Measurements from ENCODE around the gene RBM28. TPM values are rescaled to one million over a fixed set of nuclear protein-coding genes. Genes with fewer than 3 reads are reported as not detected.

Gene RBM28
- total RNA-seq, 1 donor from 2014 or later: 45.9 TPM

DNA sequence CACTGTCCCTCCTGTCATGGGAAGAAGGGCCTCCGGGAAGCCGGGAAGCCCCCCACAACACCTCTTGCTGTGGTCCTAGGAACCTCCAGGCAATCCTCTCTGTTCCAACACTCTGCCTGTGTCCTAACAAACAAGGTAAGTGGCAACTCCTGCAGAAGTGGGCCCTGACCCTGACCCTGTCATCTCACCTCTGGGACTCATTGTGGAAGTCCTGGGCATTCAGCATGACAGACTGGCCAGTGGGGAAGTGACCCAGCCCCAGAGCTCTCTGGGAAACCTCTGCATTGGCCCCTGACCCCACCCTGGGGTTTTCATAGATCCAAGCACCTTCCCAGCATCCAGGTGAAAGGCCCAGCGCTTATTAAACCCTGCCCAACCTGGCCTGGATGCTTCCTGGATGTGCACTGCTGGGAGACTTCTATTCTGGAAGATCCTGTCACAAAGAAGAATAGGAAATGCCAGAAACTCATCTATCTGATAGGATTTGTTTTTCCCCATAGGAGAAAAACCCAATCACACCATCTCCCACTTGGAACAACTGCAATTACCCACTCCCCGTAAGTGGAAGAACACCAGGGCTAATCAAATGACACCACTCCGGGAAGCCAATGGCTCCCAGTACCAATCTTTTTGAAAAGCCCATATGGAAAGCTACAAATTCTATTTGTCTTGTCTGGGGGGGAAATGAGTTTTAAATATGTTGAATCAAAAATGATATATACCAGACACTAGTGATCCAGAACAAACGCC lies 78.4 kb downstream of the RBM28 start:
- intact Hi-C loops (cut with micrococcal nuclease): no loop called here

DNA sequence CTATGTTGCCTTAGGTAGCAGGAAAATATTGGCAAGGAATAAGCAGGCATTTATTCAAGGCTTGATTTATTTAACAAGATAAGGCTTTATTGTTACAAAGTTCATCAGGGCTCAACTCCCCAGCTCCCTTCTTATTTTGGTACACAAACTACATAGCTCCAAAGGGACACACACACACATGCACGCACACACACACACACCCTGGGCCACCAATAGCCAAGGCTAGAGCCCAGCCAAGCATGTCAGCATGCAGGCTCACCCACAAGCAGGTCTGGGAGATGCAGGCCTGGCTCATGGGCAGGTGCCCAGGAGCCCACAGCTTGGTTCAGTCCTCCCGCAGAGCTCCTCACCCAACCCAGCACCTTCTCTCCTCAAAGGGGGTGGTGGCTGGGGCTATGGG lies 79.2 kb downstream of the RBM28 start:
- intact Hi-C loops (cut with micrococcal nuclease): no loop called here

DNA sequence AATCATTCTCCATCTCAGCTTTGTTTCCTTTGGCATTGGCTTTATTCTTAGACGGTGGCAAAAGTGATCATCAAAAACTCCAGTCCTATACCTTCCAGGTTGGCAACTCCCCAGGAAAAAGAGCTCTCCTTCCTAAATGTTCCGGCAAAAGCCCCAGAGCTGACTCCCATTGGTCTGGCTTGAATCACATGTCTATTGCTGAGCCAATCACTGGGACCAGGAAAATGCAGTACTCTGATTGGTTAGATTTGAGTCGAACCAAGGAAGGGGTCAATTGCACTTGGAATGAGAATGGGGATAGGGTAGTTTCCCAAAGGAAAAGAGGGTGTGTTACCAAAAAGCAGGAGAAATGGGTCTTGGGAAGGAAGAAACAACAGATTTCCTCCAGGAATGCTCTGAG lies 80.3 kb downstream of the RBM28 start:
- intact Hi-C loops (cut with micrococcal nuclease): no loop called here

- intact Hi-C loops (cut with micrococcal nuclease): no loop called here
Observed at GRCh38 chr7:128262273-128263028, 81.3 kb downstream of the RBM28 start.

- intact Hi-C loops (cut with micrococcal nuclease): no loop called here
Observed at GRCh38 chr7:128260069-128260795, 83.5 kb downstream of the RBM28 start.

- intact Hi-C loops (cut with micrococcal nuclease): no loop called here
Observed at GRCh38 chr7:128259131-128260061, 84.3 kb downstream of the RBM28 start.

DNA sequence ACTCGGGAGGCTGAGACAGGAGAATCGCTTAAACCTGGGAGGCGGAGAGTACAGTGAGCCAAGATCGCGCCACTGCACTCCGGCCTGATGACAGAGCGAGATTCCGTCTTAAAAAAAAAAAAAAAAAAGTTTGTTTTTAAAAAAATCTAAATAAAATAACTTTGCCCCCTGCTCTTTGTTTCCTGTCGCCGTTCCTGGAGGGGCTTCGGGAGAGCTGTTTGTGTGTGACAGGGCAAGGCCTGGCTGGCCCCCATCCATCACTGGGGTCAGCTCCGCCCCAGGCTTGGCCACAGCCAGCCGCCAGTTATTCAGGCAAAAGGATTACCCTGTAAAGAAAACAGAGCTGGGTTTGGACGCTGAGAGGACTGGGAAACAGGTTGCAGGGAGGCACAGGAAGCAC lies 86.2 kb downstream of the RBM28 start:
- intact Hi-C loops (cut with micrococcal nuclease): no loop called here

GRCh38 chr7:128255271-128255670 lies 88.4 kb downstream of the RBM28 start:
- intact Hi-C loops (cut with micrococcal nuclease): no loop called here

- intact Hi-C loops (cut with micrococcal nuclease): no loop called here
Observed at GRCh38 chr7:128254470-128254869, 89.2 kb downstream of the RBM28 start.

- intact Hi-C loops (cut with micrococcal nuclease): no loop called here
Observed at GRCh38 chr7:128253701-128254100, 90.0 kb downstream of the RBM28 start.

GRCh38 chr7:128251337-128251736 lies 92.4 kb downstream of the RBM28 start:
- intact Hi-C loops (cut with micrococcal nuclease): no loop called here

Other genes with a start within 250 kb of the RBM28 start
- not detected in 2 replicates for gene LEP, start 102.6 kb downstream of the RBM28 start, total RNA-seq
- 0.07 and 0.18 TPM in 2 replicates for gene PRRT4, start 17.8 kb upstream of the RBM28 start, total RNA-seq
- gene IMPDH1, start 66.1 kb upstream of the RBM28 start, total RNA-seq: 92.4 and 97.2 TPM in 2 replicates
- gene HILPDA, start 112.0 kb upstream of the RBM28 start, total RNA-seq: 17.1 and 17.8 TPM in 2 replicates
- gene METTL2B, start 132.8 kb upstream of the RBM28 start, total RNA-seq: 36.9 and 39.9 TPM in 2 replicates

Measured in T-helper 2 cell treated with Interferon-gamma antibody and Interleukin-4, amounts not matched to agents 100 ng/mL and 5 ng/mL, for 36 hours (primary cell).